HG03139 (cell line): ENCODE measurements around the gene CDKAL1.
"Not testable (repeated sequence)": the region's sequence is repeated elsewhere in the genome, so short reads cannot be mapped to it uniquely, and the experiment has no call there.

ENCODE experiments used
- ATAC-seq: cut with Tn5 transposase; IDR thresholded peaks from one replicate; pipeline ENCODE4 v1.9.1; 2021; ENCODE audit not compliant: unreplicated experiment

The CDKAL1 gene

GRCh38 chr6:20549398-20549797 is 15.1 kb downstream of the CDKAL1 start:
- not testable (repeated sequence) for ATAC-seq

DNA sequence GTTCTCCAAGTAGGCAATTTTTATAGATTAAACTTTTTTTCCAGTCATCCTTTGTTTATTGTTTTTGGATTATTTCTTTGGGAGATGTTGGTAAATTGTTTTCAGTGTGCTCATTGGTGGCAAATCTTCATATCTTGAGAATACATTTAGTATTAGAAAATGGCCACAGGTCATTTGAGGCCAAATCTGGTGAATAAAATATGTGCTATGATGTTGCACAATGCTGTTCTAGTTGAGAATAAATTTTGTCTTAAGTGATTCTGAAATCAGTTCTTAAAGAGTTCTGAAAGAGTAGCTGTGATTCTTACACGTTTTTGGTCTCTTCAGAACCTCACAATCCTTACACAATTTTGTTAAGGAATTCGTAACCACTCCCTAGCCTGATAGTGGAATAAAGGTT is 20.1 kb downstream of the CDKAL1 start:
- ATAC-seq = no peak

DNA sequence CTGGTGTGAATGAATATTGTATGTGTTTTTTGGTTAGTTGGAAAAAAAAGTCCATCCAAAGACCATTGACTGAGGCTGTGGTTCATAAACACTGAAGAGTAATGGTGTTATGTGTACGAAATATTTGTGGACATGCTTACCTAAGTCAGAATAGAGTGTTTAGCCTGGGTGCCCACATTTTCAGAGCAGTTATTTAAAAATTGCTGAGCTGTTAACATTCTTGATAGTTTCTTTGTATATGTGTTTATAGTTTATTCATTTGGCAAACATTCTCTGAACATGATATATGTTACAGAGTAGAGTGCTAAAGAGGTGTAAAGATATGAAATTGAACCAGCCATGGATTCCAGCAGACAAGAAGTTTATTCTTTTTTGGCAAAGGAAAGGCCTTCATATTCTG is 20.6 kb downstream of the CDKAL1 start:
- ATAC-seq = no peak

DNA sequence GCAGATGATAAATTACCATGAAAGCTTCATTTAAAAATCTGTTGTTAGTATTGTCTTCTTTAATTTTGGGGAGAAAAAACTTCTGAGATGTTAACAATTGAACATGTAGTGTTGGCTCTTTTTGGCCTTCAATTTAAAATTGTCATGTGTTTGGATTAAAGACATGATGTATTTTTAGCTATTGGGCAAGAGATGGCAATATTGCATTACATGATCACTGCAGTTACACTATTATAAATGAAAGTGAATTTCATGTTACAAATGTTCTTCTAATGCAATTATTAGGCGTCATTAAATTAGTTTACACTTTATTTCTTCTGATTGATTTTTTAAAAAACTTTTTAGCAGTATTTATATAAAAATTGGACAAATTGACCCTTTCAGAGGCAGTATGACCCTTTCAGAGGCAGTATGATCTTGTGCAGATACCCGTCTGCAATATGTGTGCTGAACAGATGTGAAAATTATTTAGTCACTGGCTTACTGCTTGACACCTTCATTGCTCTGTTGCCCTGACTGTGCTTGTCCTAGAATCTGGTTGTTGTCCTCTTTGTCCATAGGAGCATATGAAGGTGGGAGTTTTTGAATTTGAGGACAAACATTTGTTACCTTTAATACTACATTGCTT is 25.8 kb downstream of the CDKAL1 start:
- no peak for ATAC-seq

GRCh38 chr6:20563377-20563776 is 29.1 kb downstream of the CDKAL1 start:
- ATAC-seq = no peak

DNA sequence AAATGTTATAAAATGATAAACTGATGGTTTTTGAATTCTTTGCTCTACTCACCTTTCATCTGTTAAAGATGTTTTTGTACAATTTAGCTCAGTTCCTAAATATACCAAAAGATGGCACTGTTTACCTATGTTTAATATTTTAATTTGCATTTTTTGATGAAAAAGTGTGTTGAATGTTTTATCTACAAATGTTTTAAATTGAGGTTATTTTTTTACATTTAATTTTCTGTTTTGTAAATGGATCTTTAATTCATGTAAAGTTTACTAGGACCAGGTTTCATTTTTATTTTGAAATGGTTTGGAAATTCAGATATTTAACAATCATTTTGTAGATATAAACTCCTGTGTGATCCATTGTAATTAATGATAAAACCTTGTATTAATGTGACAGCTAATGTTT is 30.0 kb downstream of the CDKAL1 start:
- no peak for ATAC-seq

DNA sequence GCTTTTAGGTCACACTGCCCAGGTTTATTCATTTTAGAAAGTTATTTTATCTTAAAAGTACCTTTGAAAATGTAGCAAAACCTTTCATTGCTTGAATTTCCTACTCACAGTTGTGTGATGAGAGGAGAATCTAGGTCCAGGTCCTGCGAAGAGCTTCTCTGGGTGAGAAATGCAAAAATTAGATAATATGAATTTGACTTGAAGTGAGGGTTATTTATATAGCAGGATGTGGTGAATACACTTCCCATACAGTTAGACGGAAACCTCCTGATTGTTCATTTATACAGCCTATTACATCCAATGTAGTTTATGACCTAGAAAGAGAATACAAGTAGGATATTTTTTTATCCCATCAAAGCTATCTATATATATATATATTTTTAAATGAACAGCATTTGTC is 30.5 kb downstream of the CDKAL1 start:
- ATAC-seq = peak; percentile 91

DNA sequence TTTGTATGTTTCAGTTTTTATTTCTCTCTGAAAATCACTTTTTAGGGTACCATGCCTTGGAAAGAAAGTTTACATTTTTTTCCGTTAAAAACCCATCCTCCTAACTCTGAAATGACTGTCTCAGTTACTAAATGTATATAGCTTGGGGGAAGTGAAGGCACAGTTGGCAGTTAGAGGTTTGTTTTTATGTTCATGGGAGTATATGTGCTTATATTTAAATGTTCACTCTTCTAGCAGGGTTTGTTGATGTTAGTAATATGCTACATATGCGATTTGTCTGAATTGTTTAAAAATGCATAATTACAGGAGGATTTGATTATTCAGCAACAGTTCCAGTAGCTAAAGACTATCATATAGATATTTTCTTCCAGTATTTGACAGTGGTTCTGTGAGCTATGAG is 31.1 kb downstream of the CDKAL1 start:
- no peak for ATAC-seq

- ATAC-seq = no peak
These were observed 31.9 kb downstream of the CDKAL1 start for GRCh38 chr6:20566109-20566508.

- ATAC-seq = no peak
These were observed 34.8 kb downstream of the CDKAL1 start for GRCh38 chr6:20569000-20569610.

- ATAC-seq = no peak
These were observed 37.0 kb downstream of the CDKAL1 start for GRCh38 chr6:20571261-20571660.

DNA sequence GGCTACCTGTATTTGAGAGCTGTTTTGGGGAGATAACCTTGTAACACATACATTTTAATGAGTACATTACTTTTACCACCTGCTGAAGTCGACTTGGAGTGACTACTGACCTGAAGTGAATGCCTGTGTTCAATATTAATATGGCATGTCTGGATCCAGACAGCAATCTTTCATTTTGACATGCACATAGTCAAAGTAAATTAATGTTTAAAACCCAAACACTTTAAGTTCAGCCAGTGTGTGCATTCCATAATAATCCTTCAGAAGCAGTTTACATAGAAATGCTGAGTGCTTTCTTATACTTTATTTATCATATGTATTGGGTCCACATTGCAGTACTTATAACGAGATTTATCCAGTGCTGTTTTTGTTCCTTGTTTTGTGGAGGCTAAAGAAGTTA is 38.0 kb downstream of the CDKAL1 start:
- no peak for ATAC-seq

- ATAC-seq = no peak
These were observed 38.7 kb downstream of the CDKAL1 start for GRCh38 chr6:20572940-20573339.

- ATAC-seq = no peak
These were observed 40.1 kb downstream of the CDKAL1 start for GRCh38 chr6:20574355-20574754.

DNA sequence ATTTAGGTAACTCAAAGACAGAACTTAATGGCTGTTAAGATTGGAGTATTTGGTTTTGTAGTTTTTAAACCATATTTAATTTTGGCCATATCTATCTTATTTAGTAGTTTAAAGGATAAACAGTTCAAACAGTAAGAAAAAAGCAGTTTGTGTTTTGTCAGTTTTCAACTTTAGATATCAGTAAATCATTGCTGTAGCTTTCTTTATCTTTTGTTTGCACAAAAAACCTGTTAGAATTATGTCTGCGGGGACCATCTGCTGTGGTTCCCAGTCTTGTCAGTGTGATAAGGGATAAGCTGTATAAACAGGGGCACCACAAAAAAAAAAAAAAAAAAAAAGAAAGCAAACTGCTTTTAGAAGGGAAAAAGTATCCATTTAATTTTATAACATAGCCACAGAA is 40.9 kb downstream of the CDKAL1 start:
- ATAC-seq = no peak

- no peak for ATAC-seq
These were observed 41.6 kb downstream of the CDKAL1 start for GRCh38 chr6:20575704-20576451.

GRCh38 chr6:20577173-20577688 is 43.0 kb downstream of the CDKAL1 start:
- no peak for ATAC-seq

- no peak for ATAC-seq
These were observed 46.8 kb downstream of the CDKAL1 start for GRCh38 chr6:20581070-20581469.

- no peak for ATAC-seq
These were observed 48.6 kb downstream of the CDKAL1 start for GRCh38 chr6:20582586-20583443.

- ATAC-seq = no peak
These were observed 49.2 kb downstream of the CDKAL1 start for GRCh38 chr6:20583444-20583800.

DNA sequence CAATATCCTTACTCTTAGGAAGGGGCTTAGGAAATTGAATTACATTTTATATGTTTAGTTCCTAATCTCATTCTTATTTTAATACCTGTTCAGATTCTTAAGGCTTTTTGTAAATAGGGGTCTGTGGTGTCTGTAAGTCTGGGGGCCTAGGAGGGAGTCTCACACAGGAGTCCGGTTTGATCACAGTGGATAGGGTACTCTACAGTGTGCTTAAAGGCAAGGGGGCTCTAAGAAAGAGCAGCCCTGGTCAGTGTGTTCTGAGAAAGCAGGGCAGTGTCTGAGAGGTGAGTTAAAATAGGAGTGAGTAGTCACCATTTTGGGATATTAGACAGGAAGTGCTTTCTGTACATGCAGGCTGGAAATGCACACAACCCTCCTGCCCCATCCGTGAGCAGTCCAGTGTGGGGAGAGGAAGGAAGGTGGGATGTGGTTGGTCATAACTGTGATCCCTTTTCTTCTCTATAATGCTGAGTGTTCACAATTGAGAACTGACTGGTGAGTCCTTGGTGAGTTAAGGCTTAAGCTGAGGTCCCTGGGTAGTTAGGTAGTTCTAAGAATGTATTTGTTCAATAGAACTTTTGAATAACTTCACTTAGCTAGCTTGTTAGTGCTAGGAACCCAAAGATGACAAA is 50.0 kb downstream of the CDKAL1 start:
- ATAC-seq = no peak
